A549 (cell line): Measurements from ENCODE around the gene OSBPL9. TPM values are rescaled to one million over a fixed set of nuclear protein-coding genes. Genes with fewer than 3 reads are reported as not detected.
A peak's percentile ranks its signal among the peaks of the same experiment; 100 is the strongest.

Experiments used
- ATAC-seq, 2 experiments: fragments of 200-7000 bp in 1 of 2; fragments of >200 bp in 1 of 2; cut with Nextera tagmentation in 1 of 2; cut with Tn5 transposase in 1 of 2; 3 replicates each; pipeline versions ENCODE4 v1.8.0 to v1.9.1; 2018 to 2020; ENCODE audit warnings: mild to moderate bottlenecking in 1 of 2, moderate library complexity in 1 of 2
- CTCF ChIA-PET: fragments of 300-600 bp; sonication (Branson Sonifier 250); formaldehyde crosslinking; extraction: SDS; loops from one replicate; lab custom pipeline; 2021; ENCODE audit warnings: antibody characterized with exemption, inconsistent platforms; lab: Yijun Ruan, JAX
- POLR2A ChIA-PET: fragments of 350-600 bp; formaldehyde crosslinking; extraction: SDS; loops from one replicate; lab custom pipeline; 2021; ENCODE audit warnings: antibody characterized with exemption, inconsistent platforms; lab: Yijun Ruan, JAX
- DNase-seq, 2 experiments: peaks; one replicate each; pipeline versions ENCODE4 v3.0.0 to v3.0.0-alpha.2; 2011 to 2016; ENCODE audit warnings: low read depth in 1 of 2, low spot score in 1 of 2
- FAIRE-seq: peaks from 2 replicates; lab custom pipeline; 2011; peaks lifted over from hg19 to GRCh38; lab: Jason Lieb, UNC
- H3K27ac ChIP-seq, 2 experiments: fragments of >200 bp; sonication (Bioruptor Twin); formaldehyde crosslinking; 3 replicates each; pipeline ENCODE4 v1.5.1; 2016 to 2017
- H3K4me1 ChIP-seq: fragments of >200 bp; sonication (Bioruptor Twin); formaldehyde crosslinking; 3 replicates; pipeline ENCODE4 v1.6.1; 2016
- H3K4me2 ChIP-seq: fragments of >200 bp; sonication (Bioruptor Twin); formaldehyde crosslinking; 3 replicates; pipeline ENCODE4 v1.6.1; 2016
- H3K4me3 ChIP-seq: fragments of >200 bp; sonication (Bioruptor Twin); formaldehyde crosslinking; 3 replicates; pipeline ENCODE4 v1.5.1; 2016
- H3K9me3 ChIP-seq: fragments of >200 bp; sonication (Bioruptor Twin); formaldehyde crosslinking; 3 replicates; pipeline ENCODE4 v1.6.1; 2016
- CBX8 ChIP-seq: fragments of 200-600 bp; sonication (generic); IDR thresholded peaks from 2 replicates; pipeline ENCODE4 v1.6.1; 2016
- CEBPB ChIP-seq, 2 experiments: fragments of >200 bp in 1 of 2; sonication (Bioruptor Twin) in 1 of 2; formaldehyde crosslinking in 1 of 2; IDR thresholded peaks; 2 replicates each; pipeline ENCODE4 v1.6.1; 2012 to 2016
- CHD2 ChIP-seq: fragments of 150-350 bp; IDR thresholded peaks from 2 replicates; pipeline ENCODE4 v1.6.1; 2014; ENCODE audit warnings: low read length; ENCODE audit not compliant: partially characterized antibody
- CHD4 ChIP-seq: fragments of 200-600 bp; sonication (generic); IDR thresholded peaks from 2 replicates; pipeline ENCODE4 v1.6.1; 2016; ENCODE audit warnings: antibody characterized with exemption, mild to moderate bottlenecking, borderline replicate concordance
- EHF ChIP-seq: fragments of 250-450 bp; sonication (Bioruptor Pico); IDR thresholded peaks from 2 replicates; pipeline ENCODE4 v1.5.0; 2020; ENCODE audit warnings: mild to moderate bottlenecking
- EHMT2 ChIP-seq: fragments of 200-600 bp; sonication (generic); IDR thresholded peaks from 2 replicates; pipeline ENCODE4 v1.6.1; 2016; ENCODE audit warnings: antibody characterized with exemption, low read depth, mild to moderate bottlenecking, moderate library complexity
- EP300 ChIP-seq, 2 experiments: fragments of >200 bp; sonication (Bioruptor Twin); formaldehyde crosslinking; IDR thresholded peaks; 2 replicates in 1 of 2; 3 replicates in 1 of 2; pipeline ENCODE4 v1.6.1; 2016 to 2017
- FOSB ChIP-seq: fragments of 250-450 bp; sonication (Bioruptor Pico); IDR thresholded peaks from 2 replicates; pipeline ENCODE4 v1.5.0; 2020; ENCODE audit warnings: mild to moderate bottlenecking, moderate library complexity
- FOXS1 ChIP-seq: fragments of 250-450 bp; sonication (Bioruptor Pico); IDR thresholded peaks from 2 replicates; pipeline ENCODE4 v1.5.0; 2020; ENCODE audit warnings: mild to moderate bottlenecking, moderate library complexity
- GATA3 ChIP-seq: IDR thresholded peaks from 2 replicates; pipeline ENCODE4 v1.6.1; 2012; ENCODE audit warnings: borderline replicate concordance
- HDAC2 ChIP-seq: fragments of 200-600 bp; sonication (generic); IDR thresholded peaks from 2 replicates; pipeline ENCODE4 v1.6.1; 2016
- JUN ChIP-seq, 2 experiments: fragments of >200 bp; sonication (Bioruptor Twin); formaldehyde crosslinking; IDR thresholded peaks; 2 replicates in 1 of 2; 3 replicates in 1 of 2; pipeline ENCODE4 v1.6.1; 2016 to 2017
- KDM5A ChIP-seq: fragments of 200-600 bp; sonication (generic); IDR thresholded peaks from 2 replicates; pipeline ENCODE4 v1.6.1; 2016; ENCODE audit warnings: antibody characterized with exemption, mild to moderate bottlenecking
- MAZ ChIP-seq: fragments of 150-350 bp; IDR thresholded peaks from 2 replicates; pipeline ENCODE4 v1.6.1; 2014; ENCODE audit warnings: antibody characterized with exemption, low read depth, low read length, borderline replicate concordance
- NPAS2 ChIP-seq: fragments of 250-450 bp; sonication (Bioruptor Pico); IDR thresholded peaks from 2 replicates; pipeline ENCODE4 v1.8.0; 2022; ENCODE audit warnings: mild to moderate bottlenecking, moderate library complexity, borderline replicate concordance
- NR3C1 ChIP-seq: fragments of >200 bp; sonication (Bioruptor Twin); formaldehyde crosslinking; IDR thresholded peaks from 3 replicates; pipeline ENCODE4 v1.6.1; 2017
- PHF8 ChIP-seq: fragments of 200-600 bp; sonication (generic); IDR thresholded peaks from 2 replicates; pipeline ENCODE4 v1.6.1; 2016; ENCODE audit warnings: low read depth, mild to moderate bottlenecking, antibody characterized with exemption, moderate library complexity, borderline replicate concordance
- POLR2A ChIP-seq: IDR thresholded peaks from 2 replicates; pipeline ENCODE4 v1.6.1; 2012; ENCODE audit warnings: mild to moderate bottlenecking, low read length
- RAD21 ChIP-seq, 2 experiments: fragments of >200 bp in 1 of 2; sonication (Bioruptor Twin) in 1 of 2; formaldehyde crosslinking in 1 of 2; IDR thresholded peaks in 1 of 2; conservative IDR thresholded peaks in 1 of 2; 2 replicates in 1 of 2; 3 replicates in 1 of 2; pipeline ENCODE4 v1.6.1; 2012 to 2018; ENCODE audit warnings: inconsistent platforms in 1 of 2
- RARB ChIP-seq: fragments of 250-450 bp; sonication (Bioruptor Pico); IDR thresholded peaks from 2 replicates; pipeline ENCODE4 v1.8.0; 2021; ENCODE audit warnings: mild to moderate bottlenecking, moderate library complexity
- RFX5 ChIP-seq: fragments of 450-650 bp; IDR thresholded peaks from 2 replicates; pipeline ENCODE4 v1.7.1; 2014; ENCODE audit warnings: antibody characterized with exemption, mild to moderate bottlenecking, moderate library complexity
- ZNF302 ChIP-seq: fragments of 250-450 bp; sonication (Bioruptor Pico); IDR thresholded peaks from 2 replicates; pipeline ENCODE4 v1.9.0; 2021; ENCODE audit warnings: inconsistent platforms, mild to moderate bottlenecking, moderate library complexity
- WGBS: methylation state at CpG from one replicate; pipeline ENCODE4 v1.1.6; 2017; ENCODE audit errors: missing lambda C conversion rate; 5-methylcytosine and 5-hydroxymethylcytosine counted together
- polyA plus RNA-seq, 4 experiments: library from polyadenylated mRNA; depleted of rRNA in 3 of 4; stranded (reverse); fragments of >200 nt; fragmentation: RNase III in 1 of 4; extraction: RNeasy Plus Mini Kit Qiagen cat#74134 plus additional on column Dnase treatment in 1 of 4; gene quantifications; 2 replicates in 3 of 4; 3 replicates in 1 of 4; pipeline ENCODE4 v1.2.3, GENCODE V29; 2011 to 2017
- TF ChIP-seq, protein P1 (sequence below): fragments of >200 bp; sonication (Bioruptor Twin); formaldehyde crosslinking; IDR thresholded peaks from 3 replicates; pipeline ENCODE4 v1.6.1; 2016
- TF ChIP-seq, protein P2 (sequence below): fragments of >200 bp; sonication (Bioruptor Twin); formaldehyde crosslinking; IDR thresholded peaks from 3 replicates; pipeline ENCODE4 v1.5.1; 2016
- TF ChIP-seq, protein P3 (sequence below): IDR thresholded peaks from 2 replicates; pipeline ENCODE4 v1.6.1; 2012
- TF ChIP-seq, protein P4 (sequence below): fragments of 150-350 bp; IDR thresholded peaks from 2 replicates; pipeline ENCODE4 v1.6.1; 2014; ENCODE audit warnings: low read depth, mild to moderate bottlenecking, low read length
- TF ChIP-seq, protein P5 (sequence below): IDR thresholded peaks from 2 replicates; pipeline ENCODE4 v1.6.1; 2012; ENCODE audit warnings: low read depth, borderline replicate concordance
- TF ChIP-seq, protein P6 (sequence below): fragments of 450-650 bp; IDR thresholded peaks from 2 replicates; pipeline ENCODE4 v1.6.1; 2014; ENCODE audit warnings: antibody characterized with exemption

OSBPL9 gene
- polyA plus RNA-seq, 2 of the 4 experiments (the other 2 are of a cell fraction) = 52.6 to 93.7 TPM

DNA sequence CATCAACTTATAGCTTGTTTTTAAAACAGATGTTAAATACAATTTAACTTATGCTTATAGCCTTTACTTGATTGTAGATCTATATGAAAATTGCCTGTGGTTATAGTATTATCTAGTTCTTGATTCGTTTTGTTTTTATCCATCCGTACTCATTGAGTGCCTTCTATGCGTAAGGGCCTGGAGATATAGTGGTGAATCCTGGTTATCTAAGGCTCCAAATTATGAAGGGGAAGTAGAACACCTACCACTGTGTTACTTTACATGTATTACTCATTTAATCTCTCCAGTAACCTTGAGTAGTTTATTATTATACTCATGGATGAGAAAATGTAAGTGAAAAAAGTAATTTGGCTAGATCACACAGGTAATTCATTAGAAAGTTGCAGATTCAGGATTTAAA, 121.8 kb downstream of the OSBPL9 start:
- peaks cover 61% of the 10 kb centered on the region for H3K4me1 ChIP-seq
- peak overlapping the region; percentile 92 for H3K4me2 ChIP-seq
- TF ChIP-seq KDM5A (no peak), GATA3 (no peak), EP300 (IDR thresholded peaks at IDR 0.05) (no peak), FOXS1 (CRISPR knock-in tag) (no peak), NPAS2 (CRISPR knock-in tag) (no peak), CHD2 (no peak), CBX8 (no peak), HDAC2 (no peak), JUN (IDR thresholded peaks at IDR 0.05) (no peak), FOSB (CRISPR knock-in tag) (no peak), CHD4 (no peak)
- TF ChIP-seq, protein P1, sequence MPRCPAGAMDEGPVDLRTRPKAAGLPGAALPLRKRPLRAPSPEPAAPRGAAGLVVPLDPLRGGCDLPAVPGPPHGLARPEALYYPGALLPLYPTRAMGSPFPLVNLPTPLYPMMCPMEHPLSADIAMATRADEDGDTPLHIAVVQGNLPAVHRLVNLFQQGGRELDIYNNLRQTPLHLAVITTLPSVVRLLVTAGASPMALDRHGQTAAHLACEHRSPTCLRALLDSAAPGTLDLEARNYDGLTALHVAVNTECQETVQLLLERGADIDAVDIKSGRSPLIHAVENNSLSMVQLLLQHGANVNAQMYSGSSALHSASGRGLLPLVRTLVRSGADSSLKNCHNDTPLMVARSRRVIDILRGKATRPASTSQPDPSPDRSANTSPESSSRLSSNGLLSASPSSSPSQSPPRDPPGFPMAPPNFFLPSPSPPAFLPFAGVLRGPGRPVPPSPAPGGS = no peak
- TF ChIP-seq, protein P2, sequence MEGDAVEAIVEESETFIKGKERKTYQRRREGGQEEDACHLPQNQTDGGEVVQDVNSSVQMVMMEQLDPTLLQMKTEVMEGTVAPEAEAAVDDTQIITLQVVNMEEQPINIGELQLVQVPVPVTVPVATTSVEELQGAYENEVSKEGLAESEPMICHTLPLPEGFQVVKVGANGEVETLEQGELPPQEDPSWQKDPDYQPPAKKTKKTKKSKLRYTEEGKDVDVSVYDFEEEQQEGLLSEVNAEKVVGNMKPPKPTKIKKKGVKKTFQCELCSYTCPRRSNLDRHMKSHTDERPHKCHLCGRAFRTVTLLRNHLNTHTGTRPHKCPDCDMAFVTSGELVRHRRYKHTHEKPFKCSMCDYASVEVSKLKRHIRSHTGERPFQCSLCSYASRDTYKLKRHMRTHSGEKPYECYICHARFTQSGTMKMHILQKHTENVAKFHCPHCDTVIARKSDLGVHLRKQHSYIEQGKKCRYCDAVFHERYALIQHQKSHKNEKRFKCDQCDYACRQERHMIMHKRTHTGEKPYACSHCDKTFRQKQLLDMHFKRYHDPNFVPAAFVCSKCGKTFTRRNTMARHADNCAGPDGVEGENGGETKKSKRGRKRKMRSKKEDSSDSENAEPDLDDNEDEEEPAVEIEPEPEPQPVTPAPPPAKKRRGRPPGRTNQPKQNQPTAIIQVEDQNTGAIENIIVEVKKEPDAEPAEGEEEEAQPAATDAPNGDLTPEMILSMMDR = no peak
- TF ChIP-seq, protein P3, sequence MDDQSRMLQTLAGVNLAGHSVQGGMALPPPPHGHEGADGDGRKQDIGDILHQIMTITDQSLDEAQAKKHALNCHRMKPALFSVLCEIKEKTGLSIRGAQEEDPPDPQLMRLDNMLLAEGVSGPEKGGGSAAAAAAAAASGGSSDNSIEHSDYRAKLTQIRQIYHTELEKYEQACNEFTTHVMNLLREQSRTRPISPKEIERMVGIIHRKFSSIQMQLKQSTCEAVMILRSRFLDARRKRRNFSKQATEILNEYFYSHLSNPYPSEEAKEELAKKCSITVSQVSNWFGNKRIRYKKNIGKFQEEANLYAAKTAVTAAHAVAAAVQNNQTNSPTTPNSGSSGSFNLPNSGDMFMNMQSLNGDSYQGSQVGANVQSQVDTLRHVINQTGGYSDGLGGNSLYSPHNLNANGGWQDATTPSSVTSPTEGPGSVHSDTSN = no peak
- TF ChIP-seq, protein P4, sequence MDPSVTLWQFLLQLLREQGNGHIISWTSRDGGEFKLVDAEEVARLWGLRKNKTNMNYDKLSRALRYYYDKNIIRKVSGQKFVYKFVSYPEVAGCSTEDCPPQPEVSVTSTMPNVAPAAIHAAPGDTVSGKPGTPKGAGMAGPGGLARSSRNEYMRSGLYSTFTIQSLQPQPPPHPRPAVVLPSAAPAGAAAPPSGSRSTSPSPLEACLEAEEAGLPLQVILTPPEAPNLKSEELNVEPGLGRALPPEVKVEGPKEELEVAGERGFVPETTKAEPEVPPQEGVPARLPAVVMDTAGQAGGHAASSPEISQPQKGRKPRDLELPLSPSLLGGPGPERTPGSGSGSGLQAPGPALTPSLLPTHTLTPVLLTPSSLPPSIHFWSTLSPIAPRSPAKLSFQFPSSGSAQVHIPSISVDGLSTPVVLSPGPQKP = no peak
- no peak for DNase-seq
- ChIA-PET POLR2A (interaction anchor here (1.6 kb wide), 1 partner anchor 9 kb away, joined by 6 read pairs; no protein-coding TSS in a partner anchor), CTCF (no interaction called here)
- H3K4me3 ChIP-seq = no peak overlapping the region
- ATAC-seq = no peak
- no peak for FAIRE-seq
- peak overlapping the region; percentile 47 to 81; a peak in 5 of 6 replicates for H3K27ac ChIP-seq
- WGBS = 82% methylated on average over 3 of the region's 3 CpGs
- H3K9me3 ChIP-seq = no peaks in the 10 kb centered on the region

DNA sequence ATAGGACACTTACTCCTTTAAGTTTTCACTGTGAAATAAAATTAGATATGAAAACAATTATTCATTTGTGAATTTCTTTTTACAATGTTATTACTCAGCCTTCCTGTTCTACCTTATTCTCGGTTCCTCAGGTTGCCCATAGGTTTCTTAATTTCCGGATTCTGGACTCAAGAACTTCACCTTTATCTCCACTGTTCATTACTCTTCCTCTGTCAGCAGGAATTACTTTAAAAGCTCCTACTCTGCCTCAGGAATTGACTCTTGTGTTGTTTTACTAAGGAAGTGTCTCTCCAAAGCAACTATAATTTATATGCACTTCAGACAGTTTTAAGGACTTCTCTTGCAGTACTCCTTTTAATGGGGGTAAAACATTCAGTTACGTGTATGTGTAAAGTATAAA, 123.8 kb downstream of the OSBPL9 start:
- FAIRE-seq (no peak), DNase-seq (no peak), ATAC-seq (no peak)
- Histone ChIP-seq H3K4me2 (no peak overlapping the region), H3K9me3 (no peaks in the 10 kb centered on the region), H3K4me3 (no peak overlapping the region), H3K4me1 (peaks cover 44% of the 10 kb centered on the region), H3K27ac (no peak overlapping the region)
- POLR2A ChIA-PET = no interaction called here
- no peak for TF ChIP-seq ZNF302 (CRISPR knock-in tag)
- no peak for TF ChIP-seq NR3C1
- TF ChIP-seq CBX8 = no peak
- no peak for TF ChIP-seq RAD21 (conservative IDR thresholded peaks at IDR 0.05 in 1 of 2, IDR thresholded peaks at IDR 0.05 in 1 of 2)
- TF ChIP-seq EHF (CRISPR knock-in tag) = no peak
- TF ChIP-seq POLR2A = no peak
- TF ChIP-seq FOXS1 (CRISPR knock-in tag) = no peak
- TF ChIP-seq RFX5 = no peak
- TF ChIP-seq PHF8 = no peak
- TF ChIP-seq, protein P5, sequence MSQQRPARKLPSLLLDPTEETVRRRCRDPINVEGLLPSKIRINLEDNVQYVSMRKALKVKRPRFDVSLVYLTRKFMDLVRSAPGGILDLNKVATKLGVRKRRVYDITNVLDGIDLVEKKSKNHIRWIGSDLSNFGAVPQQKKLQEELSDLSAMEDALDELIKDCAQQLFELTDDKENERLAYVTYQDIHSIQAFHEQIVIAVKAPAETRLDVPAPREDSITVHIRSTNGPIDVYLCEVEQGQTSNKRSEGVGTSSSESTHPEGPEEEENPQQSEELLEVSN = no peak
- TF ChIP-seq RARB (CRISPR knock-in tag) = no peak
- TF ChIP-seq EP300 (IDR thresholded peaks at IDR 0.05) = no peak
- TF ChIP-seq EHMT2 = no peak
- TF ChIP-seq CEBPB (IDR thresholded peaks at IDR 0.05) = no peak
- no peak for TF ChIP-seq MAZ
- no peak for TF ChIP-seq CHD2
- TF ChIP-seq CHD4 = no peak
- TF ChIP-seq, protein P6, sequence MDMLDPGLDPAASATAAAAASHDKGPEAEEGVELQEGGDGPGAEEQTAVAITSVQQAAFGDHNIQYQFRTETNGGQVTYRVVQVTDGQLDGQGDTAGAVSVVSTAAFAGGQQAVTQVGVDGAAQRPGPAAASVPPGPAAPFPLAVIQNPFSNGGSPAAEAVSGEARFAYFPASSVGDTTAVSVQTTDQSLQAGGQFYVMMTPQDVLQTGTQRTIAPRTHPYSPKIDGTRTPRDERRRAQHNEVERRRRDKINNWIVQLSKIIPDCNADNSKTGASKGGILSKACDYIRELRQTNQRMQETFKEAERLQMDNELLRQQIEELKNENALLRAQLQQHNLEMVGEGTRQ = no peak
- 85% methylated on average over 3 of the region's 3 CpGs for WGBS
- CTCF ChIA-PET = interaction anchor here (0.6 kb wide), 1 partner anchor 11 kb away, joined by 3 read pairs; no protein-coding TSS in a partner anchor
